Neutrophil (primary cell): ENCODE data around the gene PYM1.

ENCODE experiments used
- H3K27ac ChIP-seq: fragments of 200-600 bp; sonication (generic); 2 replicates; pipeline ENCODE4 v1.5.1; 2016; ENCODE audit warnings: mild to moderate bottlenecking, moderate library complexity
- H3K27me3 ChIP-seq: fragments of 200-600 bp; sonication (generic); 2 replicates; pipeline ENCODE4 v1.6.0; 2016; ENCODE audit warnings: mild to moderate bottlenecking
- H3K36me3 ChIP-seq: fragments of 200-600 bp; sonication (generic); 2 replicates; pipeline ENCODE4 v1.5.1; 2017
- H3K4me1 ChIP-seq, 2 experiments: fragments of 200-600 bp in 1 of 2; sonication (generic) in 1 of 2; 1 replicate in 1 of 2; 2 replicates in 1 of 2; pipeline versions ENCODE4 v1.5.1 to v1.6.1; 2013 to 2016; ENCODE audit warnings: low read depth in 1 of 2, low read length in 1 of 2, mild to moderate bottlenecking in 1 of 2, moderate library complexity in 1 of 2; ENCODE audit not compliant: control insufficient read depth in 1 of 2, insufficient read depth in 1 of 2
- H3K4me3 ChIP-seq, 2 experiments: fragments of 200-600 bp in 1 of 2; sonication (generic) in 1 of 2; 1 replicate in 1 of 2; 2 replicates in 1 of 2; pipeline ENCODE4 v1.5.1; 2013 to 2016; ENCODE audit warnings: low read depth in 1 of 2, low read length in 1 of 2, mild to moderate bottlenecking in 1 of 2, moderate library complexity in 1 of 2
- H3K9me3 ChIP-seq: fragments of 200-600 bp; sonication (generic); 2 replicates; pipeline ENCODE4 v1.5.1; 2016
- TF ChIP-seq, protein P1 (sequence below): fragments of 200-600 bp; sonication (generic); IDR thresholded peaks from 2 replicates; pipeline ENCODE4 v1.5.1; 2016; ENCODE audit warnings: antibody characterized with exemption

The PYM1 gene

DNA sequence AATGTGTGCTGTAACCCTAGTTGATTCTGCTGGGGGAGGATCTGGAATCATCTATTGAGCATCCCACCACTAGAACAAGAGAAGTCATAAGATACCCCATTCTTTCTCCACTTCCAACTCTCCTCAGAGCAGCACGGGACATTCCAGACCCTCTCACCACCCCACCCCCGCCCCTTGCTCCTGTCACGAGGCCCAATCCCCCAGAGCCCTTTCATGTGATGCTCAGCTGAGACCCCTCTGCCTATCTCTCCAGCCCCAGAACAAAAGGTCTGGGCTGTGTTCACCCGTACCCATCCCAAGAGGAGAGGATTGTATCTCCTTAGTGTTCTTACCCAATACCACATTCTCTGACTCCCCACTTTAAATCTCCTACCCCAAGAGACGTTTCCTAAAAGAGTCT, 37.5 kb upstream of the PYM1 start:
- no peaks in the 10 kb centered on the region for H3K9me3 ChIP-seq
- H3K4me1 ChIP-seq, result peaks cover 15 to 22% of the 10 kb centered on the region in 2 experiments
- H3K36me3 ChIP-seq, result no peaks in the 10 kb centered on the region
- H3K27me3 ChIP-seq, result no peaks in the 10 kb centered on the region
- H3K4me3 ChIP-seq, result no peak overlapping the region
- TF ChIP-seq, protein P1, sequence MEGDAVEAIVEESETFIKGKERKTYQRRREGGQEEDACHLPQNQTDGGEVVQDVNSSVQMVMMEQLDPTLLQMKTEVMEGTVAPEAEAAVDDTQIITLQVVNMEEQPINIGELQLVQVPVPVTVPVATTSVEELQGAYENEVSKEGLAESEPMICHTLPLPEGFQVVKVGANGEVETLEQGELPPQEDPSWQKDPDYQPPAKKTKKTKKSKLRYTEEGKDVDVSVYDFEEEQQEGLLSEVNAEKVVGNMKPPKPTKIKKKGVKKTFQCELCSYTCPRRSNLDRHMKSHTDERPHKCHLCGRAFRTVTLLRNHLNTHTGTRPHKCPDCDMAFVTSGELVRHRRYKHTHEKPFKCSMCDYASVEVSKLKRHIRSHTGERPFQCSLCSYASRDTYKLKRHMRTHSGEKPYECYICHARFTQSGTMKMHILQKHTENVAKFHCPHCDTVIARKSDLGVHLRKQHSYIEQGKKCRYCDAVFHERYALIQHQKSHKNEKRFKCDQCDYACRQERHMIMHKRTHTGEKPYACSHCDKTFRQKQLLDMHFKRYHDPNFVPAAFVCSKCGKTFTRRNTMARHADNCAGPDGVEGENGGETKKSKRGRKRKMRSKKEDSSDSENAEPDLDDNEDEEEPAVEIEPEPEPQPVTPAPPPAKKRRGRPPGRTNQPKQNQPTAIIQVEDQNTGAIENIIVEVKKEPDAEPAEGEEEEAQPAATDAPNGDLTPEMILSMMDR, result no peak
- H3K27ac ChIP-seq, result no peak overlapping the region

DNA sequence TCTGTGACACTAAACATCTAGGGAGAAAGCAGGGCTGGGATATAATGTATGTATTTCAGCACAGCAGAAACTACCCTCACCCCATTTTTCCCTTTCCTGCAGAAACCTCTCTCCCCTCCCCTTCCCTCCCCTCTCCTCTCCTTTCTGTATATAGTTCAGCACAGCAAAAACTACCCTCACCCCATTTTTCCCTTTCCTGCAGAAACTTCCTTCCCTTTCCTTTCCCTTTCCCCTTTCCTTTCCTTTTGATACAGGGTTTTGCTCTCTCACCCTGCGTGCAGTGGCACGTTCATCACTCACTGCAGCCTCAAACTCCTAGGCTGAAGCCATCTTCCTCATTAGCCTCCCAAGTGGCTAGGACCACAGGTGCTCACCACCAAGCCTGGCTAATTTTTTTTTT, 36.1 kb upstream of the PYM1 start:
- no peak overlapping the region for H3K4me3 ChIP-seq
- no peak overlapping the region for H3K27ac ChIP-seq
- TF ChIP-seq, protein P1, result no peak
- H3K9me3 ChIP-seq, result no peaks in the 10 kb centered on the region
- peaks cover 15 to 22% of the 10 kb centered on the region in 2 experiments for H3K4me1 ChIP-seq
- H3K36me3 ChIP-seq, result no peaks in the 10 kb centered on the region
- no peaks in the 10 kb centered on the region for H3K27me3 ChIP-seq

DNA sequence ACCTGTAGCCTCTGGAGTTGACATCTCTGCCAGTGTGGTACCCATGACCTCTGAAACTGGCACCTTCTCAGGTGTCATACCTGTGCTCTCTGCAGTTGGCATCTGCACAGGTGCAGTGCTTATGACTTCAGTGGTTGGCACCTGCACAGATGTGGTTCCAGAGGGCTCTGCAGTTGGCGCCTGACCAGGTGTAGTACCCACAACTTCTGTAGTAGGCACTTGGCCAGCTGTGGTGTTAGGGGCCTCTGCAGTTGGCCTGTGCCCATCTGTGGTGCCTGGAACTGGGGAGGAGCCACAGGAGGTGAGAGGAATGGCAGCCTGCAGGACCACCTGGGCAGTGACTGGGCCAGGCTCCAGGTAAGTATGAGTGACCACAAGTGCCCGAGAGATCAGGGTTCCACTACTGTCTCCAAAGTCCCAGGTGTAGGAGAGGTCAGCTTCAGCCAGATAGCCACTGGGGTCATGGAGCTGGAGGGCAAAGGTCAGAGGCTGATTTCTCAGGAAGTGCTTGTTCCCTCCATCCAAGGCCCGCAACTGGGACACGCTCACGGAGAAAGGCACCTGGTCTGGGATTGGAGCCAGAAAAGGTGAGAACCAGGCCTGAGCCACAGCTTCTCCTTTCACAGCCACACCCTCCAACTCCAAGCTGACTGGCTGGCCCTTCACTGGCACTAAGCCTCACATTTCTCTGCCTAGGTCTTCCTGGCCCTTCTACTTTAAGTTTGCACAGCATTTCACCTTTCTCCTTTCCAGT, 29.6 kb upstream of the PYM1 start:
- no peaks in the 10 kb centered on the region for H3K27me3 ChIP-seq
- no peak overlapping the region for H3K27ac ChIP-seq
- H3K4me1 ChIP-seq, result no peaks in the 10 kb centered on the region
- H3K36me3 ChIP-seq, result peaks cover 37% of the 10 kb centered on the region
- H3K4me3 ChIP-seq, result no peak overlapping the region
- TF ChIP-seq, protein P1, result no peak
- H3K9me3 ChIP-seq, result no peaks in the 10 kb centered on the region

DNA sequence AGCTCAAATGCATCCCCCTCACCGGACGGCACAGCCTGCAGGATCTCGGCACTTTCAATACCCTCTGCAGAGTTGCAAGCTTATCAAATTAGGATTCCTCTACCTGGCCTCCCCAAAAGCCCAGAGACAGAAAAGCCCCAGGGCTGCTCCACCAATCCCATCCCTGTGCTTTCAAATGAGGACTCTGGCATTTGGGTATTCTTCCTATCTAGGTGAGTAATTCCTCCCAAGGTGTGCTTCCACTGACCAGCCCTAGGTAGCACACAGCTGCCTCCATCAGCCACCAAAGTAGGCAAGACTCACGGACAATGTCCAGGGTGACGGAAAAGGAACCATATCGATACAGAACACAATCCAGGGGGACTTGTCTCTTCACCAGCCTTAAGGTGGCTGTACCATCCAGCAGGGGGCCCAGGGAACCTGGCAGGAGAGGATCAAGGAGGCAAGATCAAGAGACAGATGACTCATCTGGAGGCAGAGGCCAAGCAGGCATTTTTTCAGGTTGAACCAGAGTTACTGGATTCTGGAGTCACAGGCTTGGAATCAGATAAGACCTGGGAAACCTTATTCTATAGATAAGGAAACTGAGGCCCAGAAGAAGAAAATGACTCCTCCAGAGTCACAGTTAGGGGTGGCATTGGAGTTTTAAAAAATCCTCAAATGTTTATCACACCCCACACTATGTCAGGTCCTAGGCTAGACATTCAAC, 28.3 kb upstream of the PYM1 start:
- Histone ChIP-seq H3K27ac (no peak overlapping the region), H3K4me3 (no peak overlapping the region), H3K27me3 (no peaks in the 10 kb centered on the region), H3K36me3 (peaks cover 51% of the 10 kb centered on the region), H3K9me3 (no peaks in the 10 kb centered on the region), H3K4me1 (no peaks in the 10 kb centered on the region)
- TF ChIP-seq, protein P1, result no peak

DNA sequence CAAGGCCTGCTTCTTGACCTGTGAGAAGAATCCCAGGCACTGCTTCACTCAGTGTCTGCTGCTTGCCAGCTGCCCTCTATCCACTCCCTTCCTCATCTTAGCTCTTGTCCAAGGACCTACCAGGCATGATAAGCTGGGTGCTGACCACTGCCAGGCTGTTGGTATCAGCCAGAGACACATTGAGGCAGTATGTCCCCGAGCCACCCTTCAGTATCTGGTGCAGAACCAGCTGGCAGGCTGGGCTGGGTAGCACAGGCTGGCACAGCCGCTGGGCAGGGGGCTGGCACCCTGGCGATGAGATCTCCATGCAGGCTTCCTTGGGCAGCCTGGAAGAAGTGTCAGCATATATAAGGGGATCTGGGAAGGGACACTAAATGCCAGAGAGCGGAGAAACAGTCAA, 27.6 kb upstream of the PYM1 start:
- H3K27me3 ChIP-seq, result no peaks in the 10 kb centered on the region
- H3K4me1 ChIP-seq, result no peaks in the 10 kb centered on the region
- TF ChIP-seq, protein P1, result no peak
- H3K36me3 ChIP-seq, result peaks cover 53% of the 10 kb centered on the region
- no peaks in the 10 kb centered on the region for H3K9me3 ChIP-seq
- no peak overlapping the region for H3K27ac ChIP-seq
- no peak overlapping the region for H3K4me3 ChIP-seq
